Embryonic facial prominence (tissue), 1 donor: ENCODE measurements around the gene CMPK1.

Source experiments
- DNase-seq: peaks from one replicate; pipeline ENCODE4 v3.0.0-alpha.2; 2016; ENCODE audit errors: extremely low spot score

The CMPK1 gene

GRCh38 chr1:47423872-47424271 is 90.3 kb downstream of the CMPK1 start:
- DNase-seq = no peak

DNA sequence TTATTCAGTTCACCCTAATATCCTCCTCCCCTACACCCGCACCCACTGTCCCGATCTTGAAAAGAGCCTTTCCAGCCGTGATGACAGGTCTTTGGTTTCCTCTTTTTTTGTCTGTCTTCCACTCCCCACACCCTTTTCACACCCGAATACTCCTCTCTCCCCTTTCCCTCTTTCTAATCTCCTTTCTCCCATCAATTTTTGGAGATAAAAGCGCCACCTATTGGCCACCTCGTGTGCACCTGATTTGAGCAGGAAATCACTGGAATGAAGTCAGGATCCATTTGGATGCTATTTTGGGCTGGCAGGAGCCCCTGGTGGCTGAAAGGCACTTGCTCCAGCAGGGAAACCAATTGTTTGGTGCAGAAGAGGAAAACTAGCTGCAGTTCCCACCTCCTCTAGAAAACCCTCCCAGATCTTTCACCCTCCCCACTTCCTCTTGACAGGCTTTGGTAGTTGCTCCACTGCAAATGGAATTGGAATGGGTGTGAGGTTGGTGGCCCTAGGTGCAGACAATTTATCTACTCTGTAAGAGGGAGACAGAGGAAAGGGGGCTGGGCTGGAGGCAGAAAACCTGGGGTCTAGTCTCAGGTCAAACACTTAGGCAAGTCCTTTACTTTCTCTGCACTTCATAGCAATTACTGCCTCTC is 90.9 kb downstream of the CMPK1 start:
- DNase-seq = no peak
